K562 (cell line): ENCODE data around the gene CBX3. TPM values are rescaled to one million over a fixed set of nuclear protein-coding genes. Genes with fewer than 3 reads are reported as not detected.

ENCODE experiments used
- ARHGAP35 ChIP-seq: fragments of 450-650 bp; IDR thresholded peaks from 2 replicates; pipeline ENCODE4 v1.6.1; 2018; ENCODE audit not compliant: partially characterized antibody
- ATF4 ChIP-seq: fragments of 450-650 bp; formaldehyde crosslinking; IDR thresholded peaks from 2 replicates; pipeline ENCODE4 v1.4.0; 2022; ENCODE audit warnings: mild to moderate bottlenecking, moderate library complexity
- GTF2A2 ChIP-seq: IDR thresholded peaks from 2 replicates; pipeline ENCODE4 v1.6.1; 2016; ENCODE audit warnings: mild to moderate bottlenecking, missing genetic modification characterization, missing compliant biosample characterization
- KAT8 ChIP-seq: fragments of 450-650 bp; IDR thresholded peaks from 2 replicates; pipeline ENCODE4 v1.6.1; 2016; ENCODE audit warnings: low read depth, mild to moderate bottlenecking
- MCM7 ChIP-seq, 2 experiments: fragments of 450-650 bp; IDR thresholded peaks; 2 replicates each; pipeline ENCODE4 v1.6.1; 2016 to 2018
- ZNF347 ChIP-seq: fragments of 450-650 bp; formaldehyde crosslinking; IDR thresholded peaks from 2 replicates; pipeline ENCODE4 v1.4.0; 2020; ENCODE audit warnings: low read depth, mild to moderate bottlenecking, moderate library complexity
- ZNF444 ChIP-seq: fragments of 250-450 bp; sonication (Bioruptor Pico); IDR thresholded peaks from 2 replicates; pipeline ENCODE4 v1.4.0; 2020; ENCODE audit warnings: mild to moderate bottlenecking, moderate library complexity
- polyA plus RNA-seq, 8 experiments: library from polyadenylated mRNA; depleted of rRNA in 4 of 8; stranded (reverse) in 5 of 8; unstranded in 3 of 8; fragments of >200 nt; fragmentation: Nextera tagmentation in 2 of 8; fragmentation: Illumina TruSeq in 1 of 8; extraction: Ambion mirVana in 2 of 8; extraction: Trizol in 1 of 8; gene quantifications; 2 replicates each; pipeline versions ENCODE4 v1.2.1 to v1.2.3, GENCODE V29; 2011 to 2014; ENCODE audit warnings: inconsistent platforms in 1 of 8, missing spikeins in 1 of 8
- total RNA-seq, 7 experiments: library from RNA; depleted of rRNA in 6 of 7; stranded (reverse); fragments of >200 nt in 6 of 7; fragmentation: Illumina TruSeq in 2 of 7; extraction: Trizol in 2 of 7; gene quantifications; 2 replicates each; pipeline versions ENCODE4 v1.2.1 to v1.2.3, GENCODE V29; 2011 to 2021; ENCODE audit warnings: low replicate concordance in 1 of 7
- TF ChIP-seq, protein P1 (sequence below), 2 experiments: IDR thresholded peaks in 1 of 2; conservative IDR thresholded peaks in 1 of 2; 2 replicates each; pipeline ENCODE4 v1.6.1; 2016; ENCODE audit warnings: low read depth in 2 of 2, mild to moderate bottlenecking in 1 of 2, missing compliant biosample characterization in 1 of 2, missing genetic modification characterization in 1 of 2, moderate library complexity in 1 of 2
- TF ChIP-seq, protein P2 (sequence below), 2 experiments: fragments of 200-800 bp in 1 of 2; sonication (Bioruptor generic) in 1 of 2; sonication (generic) in 1 of 2; formaldehyde crosslinking in 1 of 2; IDR thresholded peaks in 1 of 2; conservative IDR thresholded peaks in 1 of 2; 2 replicates each; pipeline versions ENCODE4 v1.5.0 to v1.6.1; 2016 to 2020; ENCODE audit warnings: missing compliant biosample characterization in 1 of 2, missing genetic modification characterization in 1 of 2, missing genetic modification reagents in 1 of 2

The CBX3 gene
- total and polyA plus RNA-seq, 9 of the 15 experiments (the other 6 are each of a cell fraction or from before 2014, with no cell fraction given) = 198 to 413 (median 328) TPM

GRCh38 chr7:26188206-26188956 is 13.2 kb upstream of the CBX3 start (continued):
- TF ChIP-seq, protein P1, sequence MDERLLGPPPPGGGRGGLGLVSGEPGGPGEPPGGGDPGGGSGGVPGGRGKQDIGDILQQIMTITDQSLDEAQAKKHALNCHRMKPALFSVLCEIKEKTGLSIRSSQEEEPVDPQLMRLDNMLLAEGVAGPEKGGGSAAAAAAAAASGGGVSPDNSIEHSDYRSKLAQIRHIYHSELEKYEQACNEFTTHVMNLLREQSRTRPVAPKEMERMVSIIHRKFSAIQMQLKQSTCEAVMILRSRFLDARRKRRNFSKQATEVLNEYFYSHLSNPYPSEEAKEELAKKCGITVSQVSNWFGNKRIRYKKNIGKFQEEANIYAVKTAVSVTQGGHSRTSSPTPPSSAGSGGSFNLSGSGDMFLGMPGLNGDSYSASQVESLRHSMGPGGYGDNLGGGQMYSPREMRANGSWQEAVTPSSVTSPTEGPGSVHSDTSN (CRISPR knock-in tag; IDR thresholded peaks at IDR 0.05; ENCODE audit: low read depth) = no peak
- TF ChIP-seq, protein P1 (tag; conservative IDR thresholded peaks at IDR 0.05; ENCODE audit: low read depth) = no peak
- no peak for TF ChIP-seq MCM7 (IDR thresholded peaks at IDR 0.05)
- peak; percentile 36 for TF ChIP-seq ATF4 (CRISPR knock-in tag)
- TF ChIP-seq KAT8 = no peak
- TF ChIP-seq, protein P2, sequence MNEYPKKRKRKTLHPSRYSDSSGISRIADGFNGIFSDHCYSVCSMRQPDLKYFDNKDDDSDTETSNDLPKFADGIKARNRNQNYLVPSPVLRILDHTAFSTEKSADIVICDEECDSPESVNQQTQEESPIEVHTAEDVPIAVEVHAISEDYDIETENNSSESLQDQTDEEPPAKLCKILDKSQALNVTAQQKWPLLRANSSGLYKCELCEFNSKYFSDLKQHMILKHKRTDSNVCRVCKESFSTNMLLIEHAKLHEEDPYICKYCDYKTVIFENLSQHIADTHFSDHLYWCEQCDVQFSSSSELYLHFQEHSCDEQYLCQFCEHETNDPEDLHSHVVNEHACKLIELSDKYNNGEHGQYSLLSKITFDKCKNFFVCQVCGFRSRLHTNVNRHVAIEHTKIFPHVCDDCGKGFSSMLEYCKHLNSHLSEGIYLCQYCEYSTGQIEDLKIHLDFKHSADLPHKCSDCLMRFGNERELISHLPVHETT (CRISPR knock-in tag; conservative IDR thresholded peaks at IDR 0.05 in 1 of 2, IDR thresholded peaks at IDR 0.05 in 1 of 2) = 0 out of 4 replicates have a peak, but pooled peaks of 1 of the 2 experiments have one; percentile 12
- no peak for TF ChIP-seq ARHGAP35
- no peak for TF ChIP-seq GTF2A2 (tag)
- peak; percentile 76; the same call in 1 of the 2 replicates for TF ChIP-seq ZNF347
- no peak; the same call in 1 of the 2 replicates for TF ChIP-seq ZNF444 (CRISPR knock-in tag)
